Measurements from ENCODE around the gene DPP6. TPM values are rescaled to one million over a fixed set of nuclear protein-coding genes. Genes with fewer than 3 reads are reported as not detected.

Gene DPP6
- total and polyA plus RNA-seq, 2 of the 8 experiments (the other 6 are each of a cell fraction or from before 2014, with no cell fraction given), result 4.7 to 6.8 TPM

GRCh38 chr7:154874409-154875113 is 822.4 kb downstream of the DPP6 start:
- no peak overlapping the region for H2BK5ac ChIP-seq (ENCODE audit: low read depth, low read length)
- no peaks in the 10 kb centered on the region for H3K79me2 ChIP-seq (ENCODE audit: control insufficient read depth in 1 of 2, insufficient read depth in 2 of 2, low read length in 2 of 2)
- no peak overlapping the region for H2BK20ac ChIP-seq (ENCODE audit: low read length)
- no peak overlapping the region for H3K56ac ChIP-seq (replicated peaks; ENCODE audit: insufficient read length, low read depth, low read length)
- no peak overlapping the region for H4K91ac ChIP-seq (replicated peaks; ENCODE audit: insufficient read length, low read length)
- H2BK15ac ChIP-seq (ENCODE audit: low read length), result no peak overlapping the region
- H3K4me1 ChIP-seq (replicated peaks in 1 of 4; ENCODE audit: control insufficient read depth in 3 of 4, insufficient read depth in 4 of 4, low read length in 3 of 4), result peaks cover 0 to 3% (median 0%) of the 10 kb centered on the region in 4 experiments; a peak in 2 of 7 replicates
- no peak overlapping the region for H3K4me3 ChIP-seq (ENCODE audit: extremely low read depth in 1 of 4, insufficient read depth in 2 of 4, low read depth in 3 of 4, low read length in 4 of 4)
- no peaks in the 10 kb centered on the region for H3K9me3 ChIP-seq (ENCODE audit: insufficient read depth in 2 of 2, low read depth in 1 of 2, low read length in 1 of 2)
- H2AFZ ChIP-seq (ENCODE audit: low read length), result no peak overlapping the region
- H3K23ac ChIP-seq (ENCODE audit: insufficient read length), result no peak overlapping the region
- H3K36me3 ChIP-seq (ENCODE audit: control insufficient read depth in 2 of 4, insufficient read depth in 4 of 4, low read length in 3 of 4), result no peaks in the 10 kb centered on the region
- CTCF ChIA-PET (ENCODE audit: partially characterized antibody), result interaction anchor here (0.7 to 1.3 kb wide), 3 partner anchors 14 to 96 kb away, joined by 3 to 4 read pairs (median 3); no protein-coding TSS in a partner anchor
- H3K9ac ChIP-seq (replicated peaks in 1 of 4; ENCODE audit: extremely low read depth in 1 of 4, low read depth in 3 of 4, low read length in 3 of 4), result no peak overlapping the region
- H4K8ac ChIP-seq (ENCODE audit: extremely low read depth, insufficient read depth, low read length), result no peak overlapping the region
- no peak overlapping the region for H3K27ac ChIP-seq (ENCODE audit: low read depth, low read length)
- POLR2A ChIA-PET (ENCODE audit: partially characterized antibody), result no interaction called here
- 0 out of 2 replicates have a peak, but pooled peaks cover 4% of the 10 kb centered on the region for H3K23me2 ChIP-seq (ENCODE audit: low read depth, low read length)
- no peak overlapping the region for H4K5ac ChIP-seq (ENCODE audit: insufficient read length, low read depth, low read length)
- H3K4me2 ChIP-seq (ENCODE audit: insufficient read depth in 1 of 2, low read depth in 2 of 2, low read length in 2 of 2), result no peak overlapping the region
- no peak for FAIRE-seq
- no peak overlapping the region for H2BK12ac ChIP-seq (ENCODE audit: low read depth, low read length)
- no peak overlapping the region for H3K4ac ChIP-seq (replicated peaks; ENCODE audit: insufficient read length, low read depth, low read length)
- WGBS, 2 experiments (ENCODE audit: extremely low coverage in 1 of 2, insufficient coverage in 1 of 2, insufficient read length in 1 of 2, insufficient replicate concordance in 2 of 2, low coverage in 1 of 2, low lambda C conversion rate in 2 of 2, missing lambda C conversion rate in 1 of 2), result 91% methylated on average over 10 of the region's 10 CpGs; no CpG with 5 or more reads in 1 of the 2 experiments
- TF ChIP-seq BACH1 (IDR thresholded peaks at IDR 0.05; ENCODE audit: low read length) (no peak), KDM1A (IDR thresholded peaks at IDR 0.05; ENCODE audit: borderline replicate concordance, low read length) (0 out of 2 replicates have a peak, but pooled peaks have one; percentile 10)
- H3K27me3 ChIP-seq (replicated peaks in 1 of 4; ENCODE audit: control insufficient read depth in 3 of 4, extremely low read depth in 1 of 4, insufficient read depth in 3 of 4, low read length in 3 of 4), result no peaks in the 10 kb centered on the region
- H3K14ac ChIP-seq (ENCODE audit: insufficient read length), result no peak overlapping the region
- no peak for DNase-seq (ENCODE audit: low read depth in 1 of 2, low spot score in 2 of 2)
- peaks cover 0 to 5% of the 10 kb centered on the region in 2 experiments for H4K20me1 ChIP-seq (replicated peaks in 1 of 2; ENCODE audit: control insufficient read depth in 1 of 2, insufficient read depth in 2 of 2, low read length in 2 of 2)
- no peak overlapping the region for H2AK5ac ChIP-seq (ENCODE audit: low read depth, low read length)
- H3K18ac ChIP-seq (ENCODE audit: extremely low read depth, low read length), result no peak overlapping the region
- 0 out of 2 replicates have a peak, but pooled peaks cover 3% of the 10 kb centered on the region for H3K79me1 ChIP-seq (ENCODE audit: low read depth, low read length)
- no peak overlapping the region for H2BK120ac ChIP-seq (replicated peaks; ENCODE audit: low read depth, low read length)
